H9 (cell line): Measurements from ENCODE around the gene ABCA1. TPM values are rescaled to one million over a fixed set of nuclear protein-coding genes. Genes with fewer than 3 reads are reported as not detected.

Experiments
- DNase-seq: peaks from one replicate; pipeline ENCODE4 v3.0.0-alpha.2; 2017
- H2AFZ ChIP-seq: one replicate; pipeline ENCODE4 v1.6.1; 2013; ENCODE audit warnings: mild to moderate bottlenecking, low read length, control low read depth, moderate library complexity
- H2AK5ac ChIP-seq: 2 replicates; pipeline ENCODE4 v1.6.1; 2013; ENCODE audit warnings: low read length, control low read depth, mixed read lengths; ENCODE audit not compliant: insufficient read length
- H2BK120ac ChIP-seq: one replicate; pipeline ENCODE4 v1.6.1; 2013; ENCODE audit warnings: low read depth, mild to moderate bottlenecking, low read length, control low read depth, inconsistent platforms; ENCODE audit not compliant: poor library complexity, severe bottlenecking
- H2BK12ac ChIP-seq: 2 replicates; pipeline ENCODE4 v1.6.1; 2013; ENCODE audit warnings: low read length, control low read depth, mixed read lengths, low read depth; ENCODE audit not compliant: insufficient read length
- H2BK15ac ChIP-seq: 2 replicates; pipeline ENCODE4 v1.6.1; 2013; ENCODE audit warnings: low read depth, low read length, control low read depth
- H2BK20ac ChIP-seq: one replicate; pipeline ENCODE4 v1.6.1; 2013; ENCODE audit warnings: low read depth, mild to moderate bottlenecking, low read length, control low read depth, inconsistent platforms; ENCODE audit not compliant: poor library complexity, severe bottlenecking
- H2BK5ac ChIP-seq: 2 replicates; pipeline ENCODE4 v1.6.1; 2013; ENCODE audit warnings: low read length, control low read depth, mixed read lengths; ENCODE audit not compliant: insufficient read length
- H3K14ac ChIP-seq: 2 replicates; pipeline ENCODE4 v1.6.1; 2013; ENCODE audit warnings: low read length, control low read depth; ENCODE audit not compliant: insufficient read depth
- H3K18ac ChIP-seq: 2 replicates; pipeline ENCODE4 v1.6.1; 2013; ENCODE audit warnings: low read depth, mild to moderate bottlenecking, mixed read lengths, low read length, control low read depth; ENCODE audit not compliant: insufficient read length
- H3K23ac ChIP-seq: 2 replicates; pipeline ENCODE4 v1.6.1; 2013; ENCODE audit warnings: low read length, control low read depth, mixed read lengths, low read depth; ENCODE audit not compliant: insufficient read length
- H3K23me2 ChIP-seq: 2 replicates; pipeline ENCODE4 v1.6.1; 2013; ENCODE audit warnings: low read depth, mild to moderate bottlenecking, mixed read lengths, low read length, control low read depth; ENCODE audit not compliant: insufficient read length, poor library complexity, severe bottlenecking
- H3K27ac ChIP-seq: 2 replicates; pipeline ENCODE4 v1.5.1; 2013; ENCODE audit warnings: low read length, control low read depth, mixed read lengths, low read depth; ENCODE audit not compliant: insufficient read length
- H3K27me3 ChIP-seq: 2 replicates; pipeline ENCODE4 v1.6.1; 2013; ENCODE audit warnings: low read length, control low read depth, inconsistent platforms; ENCODE audit not compliant: insufficient read depth
- H3K4ac ChIP-seq: 2 replicates; pipeline ENCODE4 v1.6.1; 2013; ENCODE audit warnings: low read depth, mild to moderate bottlenecking, control low read depth, inconsistent platforms, low read length, moderate library complexity
- H3K4me1 ChIP-seq: 2 replicates; pipeline ENCODE4 v1.6.1; 2013; ENCODE audit warnings: low read length, control low read depth, inconsistent platforms; ENCODE audit not compliant: insufficient read depth
- H3K4me2 ChIP-seq: 2 replicates; pipeline ENCODE4 v1.6.1; 2013; ENCODE audit warnings: low read length, control low read depth, mixed read lengths; ENCODE audit not compliant: insufficient read length, insufficient read depth
- H3K56ac ChIP-seq: 2 replicates; pipeline ENCODE4 v1.6.1; 2013; ENCODE audit warnings: low read depth, mild to moderate bottlenecking, mixed read lengths, low read length, control low read depth; ENCODE audit not compliant: insufficient read length
- H3K79me1 ChIP-seq: 2 replicates; pipeline ENCODE4 v1.6.1; 2013; ENCODE audit warnings: low read depth, mild to moderate bottlenecking, moderate library complexity, low read length, control low read depth, inconsistent platforms; ENCODE audit not compliant: insufficient read depth, poor library complexity, severe bottlenecking
- H3K79me2 ChIP-seq: 2 replicates; pipeline ENCODE4 v1.6.1; 2013; ENCODE audit warnings: low read length, control low read depth, inconsistent platforms; ENCODE audit not compliant: insufficient read depth
- H3K9ac ChIP-seq: 2 replicates; pipeline ENCODE4 v1.6.1; 2013; ENCODE audit warnings: low read length, control low read depth, mixed read lengths; ENCODE audit not compliant: insufficient read length; ENCODE audit errors: extremely low read depth
- H3K9me3 ChIP-seq: one replicate; pipeline ENCODE4 v1.6.1; 2013; ENCODE audit warnings: low read depth, low read length, inconsistent platforms; ENCODE audit not compliant: control insufficient read depth
- H3T11ph ChIP-seq: one replicate; pipeline ENCODE4 v1.6.1; 2013; ENCODE audit warnings: mild to moderate bottlenecking, low read length, control low read depth, inconsistent platforms
- H4K20me1 ChIP-seq: one replicate; pipeline ENCODE4 v1.6.1; 2013; ENCODE audit not compliant: control insufficient read depth, insufficient read length, insufficient read depth
- H4K5ac ChIP-seq: 2 replicates; pipeline ENCODE4 v1.6.1; 2013; ENCODE audit warnings: low read depth, mild to moderate bottlenecking, mixed read lengths, low read length, control low read depth; ENCODE audit not compliant: insufficient read length
- H4K8ac ChIP-seq: replicated peaks from 2 replicates; pipeline ENCODE4 v1.6.1; 2013; ENCODE audit warnings: low read length, control low read depth, mixed read lengths, low read depth; ENCODE audit not compliant: insufficient read length
- H4K91ac ChIP-seq: 2 replicates; pipeline ENCODE4 v1.6.1; 2013; ENCODE audit warnings: low read depth, mild to moderate bottlenecking, moderate library complexity, mixed read lengths, low read length, control low read depth; ENCODE audit not compliant: insufficient read length
- H3K27ac Mint-ChIP-seq, 3 experiments: 2 replicates in 2 of 3; 3 replicates in 1 of 3; pipeline ENCODE4 v1.8.0; 2020 to 2021; ENCODE audit warnings: mixed read lengths in 3 of 3, mild to moderate bottlenecking in 1 of 3, moderate library complexity in 1 of 3
- H3K27me3 Mint-ChIP-seq: 2 replicates; pipeline ENCODE4 v1.8.0; 2021; ENCODE audit warnings: low read depth, mild to moderate bottlenecking, moderate library complexity, mixed read lengths
- H3K36me3 Mint-ChIP-seq, 3 experiments: 2 replicates in 2 of 3; 3 replicates in 1 of 3; pipeline ENCODE4 v1.8.0; 2020 to 2021; ENCODE audit warnings: low read depth in 3 of 3, mixed read lengths in 3 of 3; ENCODE audit not compliant: insufficient read depth in 1 of 3
- H3K4me1 Mint-ChIP-seq, 2 experiments: 2 replicates each; pipeline ENCODE4 v1.8.0; 2020; ENCODE audit warnings: mixed read lengths in 2 of 2
- H3K4me3 Mint-ChIP-seq, 2 experiments: 2 replicates in 1 of 2; 3 replicates in 1 of 2; pipeline ENCODE4 v1.8.0; 2020 to 2021; ENCODE audit warnings: mild to moderate bottlenecking in 2 of 2, mixed read lengths in 2 of 2, moderate library complexity in 1 of 2
- H3K9me3 Mint-ChIP-seq, 2 experiments: 2 replicates in 1 of 2; 3 replicates in 1 of 2; pipeline ENCODE4 v1.8.0; 2020; ENCODE audit warnings: mild to moderate bottlenecking in 2 of 2, mixed read lengths in 2 of 2, moderate library complexity in 1 of 2
- WGBS: extraction: QIAGEN DNeasy Blood & Tissue Kit; methylation state at CpG from one replicate; pipeline ENCODE4 v1.1.7; 2013; ENCODE audit warnings: missing lambda C conversion rate, low lambda C conversion rate, mixed read lengths; ENCODE audit not compliant: insufficient read length; ENCODE audit errors: extremely low coverage; 5-methylcytosine and 5-hydroxymethylcytosine counted together
- total RNA-seq: library from RNA; stranded (reverse); gene quantifications from 2 replicates; pipeline ENCODE4 v1.2.1, GENCODE V29; 2021
- TF ChIP-seq, protein P1 (sequence below): fragments of 200-600 bp; sonication (generic); conservative IDR thresholded peaks from 3 replicates; pipeline ENCODE4 v1.8.0; 2021; ENCODE audit warnings: antibody characterized with exemption, mild to moderate bottlenecking

The ABCA1 gene
- total RNA-seq, 1 experiment from 2014 or later, result 16.6 TPM

DNA sequence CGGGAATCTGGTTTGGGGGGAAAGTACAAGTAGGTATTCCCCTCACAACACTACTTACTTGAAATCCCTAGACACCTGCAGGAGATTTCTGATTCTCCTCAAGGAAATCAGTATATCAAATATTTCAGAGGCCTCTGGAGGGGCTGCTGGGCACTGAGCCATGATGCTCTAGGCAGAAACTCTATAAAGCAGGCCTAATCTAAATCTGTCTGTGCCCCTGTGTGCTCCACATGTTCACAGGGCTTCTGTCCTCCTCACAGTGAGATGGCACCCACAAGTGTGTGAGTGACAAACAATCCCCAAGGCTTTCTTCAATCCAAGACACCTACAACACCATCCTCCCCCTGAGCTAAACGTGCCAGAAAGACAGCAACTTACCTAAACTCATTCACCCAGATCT is 125.0 kb downstream of the ABCA1 start:
- no peak overlapping the region for H2BK12ac ChIP-seq
- no peak overlapping the region for H3K23ac ChIP-seq
- no peak overlapping the region for H2BK20ac ChIP-seq
- no peak overlapping the region for H2BK120ac ChIP-seq
- H2BK5ac ChIP-seq, result no peak overlapping the region
- Mint-ChIP-seq H3K27me3 (no peaks in the 10 kb centered on the region), H3K4me1 (no peaks in the 10 kb centered on the region), H3K9me3 (no peaks in the 10 kb centered on the region), H3K4me3 (no peak overlapping the region), H3K27ac (no peak overlapping the region), H3K36me3 (peaks cover 0 to 45% (median 40%) of the 10 kb centered on the region in 3 experiments; a peak in 5 of 7 replicates)
- H3K56ac ChIP-seq, result no peak overlapping the region
- no peaks in the 10 kb centered on the region; the same call in 1 of the 2 replicates for H3K4me1 ChIP-seq
- no CpG with 5 or more reads among the region's 2 CpGs for WGBS
- no peaks in the 10 kb centered on the region for H3K27me3 ChIP-seq
- H3K18ac ChIP-seq, result no peak overlapping the region
- no peaks in the 10 kb centered on the region for H4K20me1 ChIP-seq
- H3K23me2 ChIP-seq, result no peaks in the 10 kb centered on the region
- H3K4me2 ChIP-seq, result no peak overlapping the region
- no peak overlapping the region for H2AK5ac ChIP-seq
- H3K9ac ChIP-seq, result no peak overlapping the region
- H4K8ac ChIP-seq, result no peak overlapping the region
- H3T11ph ChIP-seq, result no peak overlapping the region
- no peaks in the 10 kb centered on the region for H3K79me2 ChIP-seq
- no peak for DNase-seq
- H3K79me1 ChIP-seq, result no peaks in the 10 kb centered on the region
- H3K14ac ChIP-seq, result no peak overlapping the region
- no peak overlapping the region for H3K27ac ChIP-seq
- no peak overlapping the region for H2BK15ac ChIP-seq
- H4K91ac ChIP-seq, result no peak overlapping the region
- H2AFZ ChIP-seq, result no peak overlapping the region
- H3K4ac ChIP-seq, result no peak overlapping the region
- no peak overlapping the region for H4K5ac ChIP-seq
- no peaks in the 10 kb centered on the region for H3K9me3 ChIP-seq
- TF ChIP-seq, protein P1, sequence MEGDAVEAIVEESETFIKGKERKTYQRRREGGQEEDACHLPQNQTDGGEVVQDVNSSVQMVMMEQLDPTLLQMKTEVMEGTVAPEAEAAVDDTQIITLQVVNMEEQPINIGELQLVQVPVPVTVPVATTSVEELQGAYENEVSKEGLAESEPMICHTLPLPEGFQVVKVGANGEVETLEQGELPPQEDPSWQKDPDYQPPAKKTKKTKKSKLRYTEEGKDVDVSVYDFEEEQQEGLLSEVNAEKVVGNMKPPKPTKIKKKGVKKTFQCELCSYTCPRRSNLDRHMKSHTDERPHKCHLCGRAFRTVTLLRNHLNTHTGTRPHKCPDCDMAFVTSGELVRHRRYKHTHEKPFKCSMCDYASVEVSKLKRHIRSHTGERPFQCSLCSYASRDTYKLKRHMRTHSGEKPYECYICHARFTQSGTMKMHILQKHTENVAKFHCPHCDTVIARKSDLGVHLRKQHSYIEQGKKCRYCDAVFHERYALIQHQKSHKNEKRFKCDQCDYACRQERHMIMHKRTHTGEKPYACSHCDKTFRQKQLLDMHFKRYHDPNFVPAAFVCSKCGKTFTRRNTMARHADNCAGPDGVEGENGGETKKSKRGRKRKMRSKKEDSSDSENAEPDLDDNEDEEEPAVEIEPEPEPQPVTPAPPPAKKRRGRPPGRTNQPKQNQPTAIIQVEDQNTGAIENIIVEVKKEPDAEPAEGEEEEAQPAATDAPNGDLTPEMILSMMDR, result no peak
